OCI-LY1 (cell line): Measurements from ENCODE around the gene TTLL3.

Experiments
- H2AFZ ChIP-seq: fragments of 200-600 bp; sonication (generic), shearing (Covaris generic); 2 replicates; pipeline ENCODE4 v1.6.0; 2014; ENCODE audit warnings: antibody characterized with exemption, mild to moderate bottlenecking, low read length
- H3F3A ChIP-seq: fragments of 200-600 bp; sonication (generic), shearing (Covaris generic); 2 replicates; pipeline ENCODE4 v1.6.0; 2014; ENCODE audit warnings: mild to moderate bottlenecking, antibody characterized with exemption, low read length, moderate library complexity; ENCODE audit not compliant: insufficient read depth
- H3K27ac ChIP-seq: fragments of 200-600 bp; sonication (generic); 2 replicates; pipeline ENCODE4 v1.5.1; 2014; ENCODE audit warnings: low read length, mixed run types, mild to moderate bottlenecking, low read depth; ENCODE audit not compliant: poor library complexity, severe bottlenecking
- H3K27me3 ChIP-seq: fragments of 200-600 bp; sonication (generic); 2 replicates; pipeline ENCODE4 v1.6.0; 2014; ENCODE audit warnings: antibody characterized with exemption, mild to moderate bottlenecking, low read length, moderate library complexity; ENCODE audit not compliant: insufficient read depth
- H3K36me3 ChIP-seq: fragments of 200-600 bp; sonication (generic); 2 replicates; pipeline ENCODE4 v1.6.1; 2014; ENCODE audit warnings: mild to moderate bottlenecking, antibody characterized with exemption, low read length, moderate library complexity, mixed read lengths; ENCODE audit not compliant: insufficient read depth
- H3K4me1 ChIP-seq: fragments of 200-600 bp; sonication (generic); 2 replicates; pipeline ENCODE4 v1.5.1; 2014; ENCODE audit warnings: mild to moderate bottlenecking, low read length, moderate library complexity; ENCODE audit not compliant: insufficient read depth, severe bottlenecking
- H3K4me2 ChIP-seq: fragments of 200-600 bp; sonication (generic), shearing (Covaris generic); 2 replicates; pipeline ENCODE4 v1.6.1; 2014; ENCODE audit warnings: low read length
- H3K4me3 ChIP-seq: fragments of 200-600 bp; sonication (generic); 2 replicates; pipeline ENCODE4 v1.5.1; 2014; ENCODE audit warnings: low read length, low read depth, mild to moderate bottlenecking, mixed read lengths; ENCODE audit not compliant: poor library complexity, severe bottlenecking
- H3K79me2 ChIP-seq: fragments of 200-600 bp; shearing (Covaris generic); 2 replicates; pipeline ENCODE4 v1.6.1; 2016; ENCODE audit warnings: mixed run types, low read length, mixed read lengths; ENCODE audit not compliant: insufficient read depth
- H3K9ac ChIP-seq: fragments of 200-600 bp; sonication (generic), shearing (Covaris generic); 2 replicates; pipeline ENCODE4 v1.6.1; 2014; ENCODE audit warnings: mild to moderate bottlenecking, low read length, mixed read lengths
- H3K9me2 ChIP-seq: fragments of 200-600 bp; sonication (generic), shearing (Covaris generic); 2 replicates; pipeline ENCODE4 v1.6.1; 2014; ENCODE audit warnings: low read depth, mild to moderate bottlenecking, low read length, mixed read lengths
- H3K9me3 ChIP-seq: fragments of 200-600 bp; shearing (Covaris generic); 2 replicates; pipeline ENCODE4 v1.6.1; 2014; ENCODE audit warnings: low read length, mixed read lengths
- H4K20me1 ChIP-seq: fragments of 200-600 bp; sonication (generic), shearing (Covaris generic); 2 replicates; pipeline ENCODE4 v1.6.0; 2016; ENCODE audit warnings: mild to moderate bottlenecking, low read length; ENCODE audit not compliant: insufficient read depth
- CTCF ChIP-seq: fragments of 200-600 bp; sonication (generic), shearing (Covaris generic); IDR thresholded peaks from 2 replicates; pipeline ENCODE4 v1.5.1; 2017; ENCODE audit warnings: mild to moderate bottlenecking, antibody characterized with exemption, low read length, moderate library complexity, mixed read lengths
- EZH2 ChIP-seq: fragments of 200-600 bp; sonication (generic), shearing (Covaris generic); IDR thresholded peaks from 2 replicates; pipeline ENCODE4 v1.8.0; 2017; ENCODE audit warnings: borderline replicate concordance, mixed run types, mild to moderate bottlenecking, antibody characterized with exemption, low read length, moderate library complexity, mixed read lengths

Gene TTLL3

GRCh38 chr3:9826815-9827573 is 16.9 kb downstream of the TTLL3 start:
- no peak for TF ChIP-seq EZH2
- TF ChIP-seq CTCF = peak; percentile 49
- no peak overlapping the region for H3K4me3 ChIP-seq
- no peak overlapping the region for H3K9ac ChIP-seq
- H3K4me2 ChIP-seq = no peak overlapping the region
- no peaks in the 10 kb centered on the region for H3K4me1 ChIP-seq
- H3K79me2 ChIP-seq = no peaks in the 10 kb centered on the region
- no peaks in the 10 kb centered on the region for H3K9me2 ChIP-seq
- no peaks in the 10 kb centered on the region for H4K20me1 ChIP-seq
- H3K36me3 ChIP-seq = peaks cover 22% of the 10 kb centered on the region
- H3K9me3 ChIP-seq = no peaks in the 10 kb centered on the region
- no peak overlapping the region for H3K27ac ChIP-seq
- no peaks in the 10 kb centered on the region for H3K27me3 ChIP-seq
- no peak overlapping the region for H2AFZ ChIP-seq
- no peaks in the 10 kb centered on the region for H3F3A ChIP-seq

GRCh38 chr3:9828801-9829755 is 19.0 kb downstream of the TTLL3 start:
- Histone ChIP-seq H3K9ac (no peak overlapping the region), H3K4me2 (no peak overlapping the region), H4K20me1 (no peaks in the 10 kb centered on the region), H2AFZ (no peak overlapping the region), H3K4me3 (no peak overlapping the region), H3K9me2 (no peaks in the 10 kb centered on the region), H3K27me3 (no peaks in the 10 kb centered on the region), H3K4me1 (no peaks in the 10 kb centered on the region), H3K9me3 (no peaks in the 10 kb centered on the region), H3F3A (no peaks in the 10 kb centered on the region), H3K79me2 (no peaks in the 10 kb centered on the region), H3K36me3 (peaks cover 37% of the 10 kb centered on the region), H3K27ac (no peak overlapping the region)
- TF ChIP-seq EZH2 (no peak), CTCF (no peak)

- Histone ChIP-seq H3K4me2 (no peak overlapping the region), H3F3A (no peaks in the 10 kb centered on the region), H3K79me2 (no peaks in the 10 kb centered on the region), H3K4me3 (no peak overlapping the region), H3K9me2 (no peaks in the 10 kb centered on the region), H3K36me3 (peaks cover 54% of the 10 kb centered on the region), H3K9ac (no peak overlapping the region), H3K4me1 (no peaks in the 10 kb centered on the region), H3K9me3 (no peaks in the 10 kb centered on the region), H2AFZ (no peak overlapping the region), H3K27me3 (no peaks in the 10 kb centered on the region), H4K20me1 (no peaks in the 10 kb centered on the region), H3K27ac (no peak overlapping the region)
- TF ChIP-seq CTCF (no peak), EZH2 (no peak)
Observed at GRCh38 chr3:9831253-9831652, 21.2 kb downstream of the TTLL3 start.
